Mucosa of gallbladder (tissue), 1 donor: ENCODE data around the gene RHOT1. TPM values are rescaled to one million over a fixed set of nuclear protein-coding genes. Genes with fewer than 3 reads are reported as not detected.
"Not testable (repeated sequence)": the region's sequence is repeated elsewhere in the genome, so short reads cannot be mapped to it uniquely, and the experiment has no call there.

ENCODE experiments used
- DNase-seq: peaks from one replicate; pipeline ENCODE4 v3.0.0-alpha.2; 2020; ENCODE audit warnings: low spot score
- total RNA-seq: library from RNA; stranded (reverse); gene quantifications from one replicate; pipeline ENCODE4 v1.2.1, GENCODE V29; 2021
- donor health status: DM: no; HTN: no; CAD: no.

RHOT1 gene
- total RNA-seq, 1 donor from 2014 or later: 32.4 TPM

DNA sequence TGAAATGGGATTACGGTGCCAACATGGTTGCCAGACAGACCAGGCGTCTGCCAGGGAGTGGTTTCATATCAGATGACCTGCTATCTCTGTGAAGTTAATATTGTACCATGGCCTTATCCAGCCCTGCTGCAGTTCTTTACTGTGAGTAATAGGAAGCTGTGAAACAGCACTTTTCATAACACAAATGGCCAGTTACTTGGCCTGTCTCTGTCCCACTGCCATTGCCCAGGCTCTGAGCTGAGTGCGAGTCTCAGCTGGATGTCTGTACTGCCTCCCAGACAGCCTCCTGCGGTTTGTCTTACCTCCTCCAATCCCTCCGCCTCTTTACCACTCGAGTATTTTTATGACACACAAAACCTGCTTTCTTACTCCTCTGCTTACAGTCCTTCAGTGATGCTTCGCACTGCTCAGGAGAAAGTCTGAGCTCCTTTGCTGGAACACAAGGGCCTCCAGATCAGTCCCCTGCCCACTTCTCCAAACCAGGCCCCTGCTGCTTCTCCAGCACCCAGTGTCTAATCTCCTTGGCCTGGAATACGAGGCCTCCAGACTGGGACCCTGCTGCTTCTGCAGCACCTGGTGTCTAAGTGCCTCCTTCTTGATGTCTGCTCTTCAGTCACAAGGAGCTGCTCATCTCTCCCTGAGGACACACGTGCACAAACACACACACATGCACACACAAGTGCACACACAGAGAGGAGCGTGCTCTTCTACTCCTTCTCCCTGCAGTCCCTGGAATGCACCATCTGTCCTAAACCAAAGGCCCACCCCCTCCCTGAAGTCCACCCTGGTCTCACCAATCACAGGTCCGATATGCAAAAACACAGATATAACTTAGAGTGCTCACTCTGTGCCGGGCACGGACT lies 17.1 kb upstream of the RHOT1 start:
- DNase-seq: peak; percentile 43

- no peak for DNase-seq
Observed at GRCh38 chr17:32125848-32126153, 16.5 kb upstream of the RHOT1 start.

DNA sequence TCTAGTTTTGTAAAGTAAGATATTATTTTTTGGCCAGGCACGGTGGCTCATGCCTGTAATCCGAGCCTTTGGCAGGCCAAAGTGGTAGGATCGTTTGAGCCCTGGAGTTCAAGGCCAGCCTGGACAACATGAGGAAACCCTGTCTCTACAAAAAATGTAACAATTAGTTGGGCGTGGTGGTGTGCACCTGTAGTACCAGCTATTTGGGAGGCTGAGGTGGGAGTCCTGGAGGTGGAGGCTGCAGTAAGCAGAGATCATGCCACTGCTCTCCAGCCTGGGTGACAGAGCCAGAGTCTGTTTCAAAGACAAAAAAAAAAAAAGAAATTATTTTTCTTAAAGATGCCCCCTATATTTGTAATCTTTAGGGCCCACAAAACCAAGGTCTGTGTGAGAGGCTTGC lies 16.0 kb upstream of the RHOT1 start:
- DNase-seq: no peak

DNA sequence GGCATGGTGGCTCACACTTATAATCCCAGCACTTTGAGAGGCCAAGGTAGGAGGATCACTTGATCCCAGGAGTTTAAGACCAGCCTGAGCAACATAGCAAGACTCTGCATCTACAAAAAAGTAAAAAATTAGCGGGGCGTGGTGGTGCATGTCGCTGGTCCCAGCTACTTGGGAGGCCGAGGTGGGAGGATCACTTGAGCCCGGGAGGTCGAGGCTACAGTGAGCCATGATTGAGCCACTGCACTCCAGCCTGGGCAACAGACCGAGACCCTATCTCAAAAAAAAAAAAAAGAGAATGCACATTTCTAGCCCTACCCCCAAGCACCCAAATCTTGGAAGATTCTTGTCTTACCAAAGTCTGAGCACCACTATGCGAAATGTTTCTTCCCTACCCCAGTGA lies 15.6 kb upstream of the RHOT1 start:
- DNase-seq: no peak

- peak; percentile 87 for DNase-seq
Observed at GRCh38 chr17:32127158-32127897, 15.0 kb upstream of the RHOT1 start.

DNA sequence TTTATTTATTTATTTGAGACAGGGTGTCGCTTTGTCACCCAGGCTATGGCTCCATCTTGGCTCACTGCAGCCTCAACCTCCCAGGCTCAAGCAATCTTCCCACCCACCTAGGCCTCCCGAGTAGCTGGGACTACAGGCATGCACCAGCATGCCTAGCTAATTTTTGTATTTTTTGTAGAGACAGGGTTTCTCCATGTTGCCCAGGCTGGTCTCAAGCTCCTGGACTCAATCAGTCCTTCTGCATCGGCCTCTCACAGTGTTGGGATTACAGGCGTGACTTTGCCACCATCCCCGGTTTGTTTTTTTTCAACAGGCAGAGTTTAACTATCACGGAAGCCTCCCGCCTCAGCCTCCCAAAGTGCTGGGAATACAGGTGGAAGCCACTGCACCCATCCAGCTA lies 13.8 kb upstream of the RHOT1 start:
- DNase-seq: not testable (repeated sequence)

DNA sequence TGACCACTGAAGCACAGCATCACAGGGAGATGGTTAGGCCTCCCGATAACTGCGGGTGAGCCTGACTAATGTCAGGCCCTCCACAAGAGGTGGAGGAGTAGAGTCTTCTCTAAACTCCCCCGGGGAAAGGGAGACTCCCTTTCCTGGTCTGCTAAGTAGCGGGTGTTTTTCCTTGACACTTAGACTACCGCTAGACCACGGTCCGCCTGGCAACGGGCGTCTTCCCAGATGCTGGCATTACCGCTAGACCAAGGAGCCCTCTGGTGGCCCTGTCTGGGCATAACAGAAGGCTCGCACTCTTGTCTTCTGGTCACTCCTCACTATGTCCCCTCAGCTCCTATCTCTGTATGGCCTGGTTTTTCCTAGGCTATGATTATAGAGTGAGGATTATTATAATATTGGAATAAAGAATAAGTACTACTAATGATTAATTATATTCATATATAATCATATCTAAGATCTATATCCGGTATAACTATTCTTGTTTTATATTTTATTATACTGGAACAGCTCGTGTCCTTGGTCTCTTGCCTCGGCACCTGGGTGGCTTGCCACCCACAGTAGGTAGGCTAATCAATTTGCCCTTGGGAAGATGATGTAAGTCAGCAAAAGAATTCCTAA lies 6.7 kb upstream of the RHOT1 start:
- DNase-seq: not testable (repeated sequence)

DNA sequence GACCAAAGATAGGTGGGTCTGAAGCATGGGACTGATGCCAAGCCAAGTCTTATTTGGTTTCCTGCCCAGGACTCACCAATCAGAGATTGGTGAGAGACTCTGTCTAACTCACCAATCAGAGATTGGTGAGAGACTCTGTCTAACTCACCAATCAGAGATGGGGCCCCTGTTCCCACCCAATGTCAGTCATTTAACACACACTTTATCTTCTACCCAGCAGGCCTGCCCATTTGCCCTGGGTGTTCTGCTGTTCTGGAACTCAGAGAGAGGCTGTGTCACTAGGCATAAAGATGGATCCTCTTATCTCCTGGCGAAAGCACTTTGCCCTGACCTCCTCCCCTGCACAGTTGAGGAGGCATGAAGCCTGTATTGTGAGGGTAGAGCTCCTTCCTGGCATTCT lies 5.4 kb upstream of the RHOT1 start:
- no peak for DNase-seq

DNA sequence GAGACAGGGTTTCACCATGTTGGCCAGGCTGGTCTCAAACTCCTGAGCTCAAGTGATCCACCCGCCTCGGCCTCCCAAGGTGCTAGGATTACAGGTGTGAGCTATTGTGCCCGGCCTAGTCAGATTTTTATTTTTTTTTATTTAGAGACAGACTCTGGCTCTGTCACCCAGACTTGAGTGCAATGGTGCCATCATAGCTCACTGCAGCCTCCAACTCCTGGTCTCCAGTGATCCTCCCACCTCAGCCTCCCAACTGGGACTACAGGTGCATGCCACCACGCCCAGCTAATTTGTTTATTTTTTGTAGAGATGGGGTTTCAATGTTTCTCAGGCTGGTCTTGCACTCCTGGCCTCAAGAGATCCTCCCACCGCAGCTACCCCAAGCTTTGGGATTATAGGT lies 2.8 kb upstream of the RHOT1 start:
- DNase-seq: not testable (repeated sequence)

DNA sequence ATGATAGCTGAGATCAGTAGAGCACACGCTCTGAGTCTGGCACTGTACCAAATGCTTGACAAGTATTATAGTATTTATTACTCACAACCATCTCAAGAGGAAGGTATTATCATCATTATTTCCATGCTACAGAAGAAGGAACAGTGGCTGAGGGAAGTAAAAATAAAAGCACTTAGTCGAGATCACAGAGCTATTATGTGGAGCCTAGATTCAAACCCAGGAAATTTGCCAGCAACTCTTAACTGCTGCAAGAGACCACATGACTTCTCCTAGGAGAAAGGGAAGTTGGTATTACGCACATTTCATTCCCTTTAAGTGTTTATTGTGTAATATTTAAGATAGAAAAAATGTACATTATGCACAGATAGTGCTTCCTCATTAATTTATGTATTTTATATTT lies 1.0 kb upstream of the RHOT1 start:
- peak; percentile 64 for DNase-seq

DNA sequence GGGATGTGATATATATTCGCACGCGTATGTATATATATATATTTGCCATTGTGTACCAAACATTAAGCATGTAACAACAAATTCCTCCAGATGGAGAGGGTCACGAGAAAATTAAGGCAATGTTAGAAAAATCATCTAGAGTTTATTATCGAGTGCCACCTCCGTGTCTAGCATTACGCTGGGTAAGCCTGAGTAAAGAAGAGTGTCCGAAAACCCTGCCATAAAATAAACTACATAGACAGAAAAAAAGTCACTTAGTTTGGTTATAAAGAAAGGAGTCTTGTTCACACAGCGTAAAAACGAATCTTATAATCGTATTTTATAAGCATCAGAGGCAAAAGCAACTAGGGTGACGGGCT lies 644 bp upstream of the RHOT1 start:
- DNase-seq: no peak

DNA sequence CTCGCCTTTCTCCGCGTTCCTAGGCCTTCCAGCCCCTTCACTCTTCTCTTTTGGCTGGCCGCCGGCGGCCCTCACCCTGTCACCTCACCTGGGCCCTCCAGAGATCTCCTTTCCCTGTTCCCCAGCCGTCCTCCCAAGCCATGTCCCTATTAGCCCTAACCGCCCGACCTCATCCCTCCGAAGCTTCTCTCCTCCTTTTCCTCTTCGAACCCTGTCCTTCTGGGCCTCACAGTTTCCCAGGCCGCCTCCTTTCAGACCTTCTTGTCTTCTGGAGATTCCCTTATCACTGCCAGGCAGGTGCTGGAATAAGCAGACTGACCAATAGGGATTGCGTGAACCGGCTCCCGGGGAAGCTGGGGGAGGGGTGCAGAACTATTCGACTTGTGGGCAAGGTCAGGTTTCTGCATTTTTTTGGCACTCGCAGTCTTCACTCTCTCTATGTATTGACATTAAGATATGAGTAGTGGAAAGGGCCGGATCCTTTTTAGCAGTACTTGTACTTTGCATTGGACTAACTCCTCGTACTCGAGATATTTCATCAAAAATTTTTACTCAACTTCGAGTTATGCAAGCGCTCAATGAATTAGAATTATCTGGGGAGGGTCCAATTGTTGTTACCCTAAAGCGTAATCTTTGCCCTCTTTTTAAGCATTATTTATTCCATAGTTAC lies 690 bp downstream of the RHOT1 start:
- peak; percentile 69 for DNase-seq

DNA sequence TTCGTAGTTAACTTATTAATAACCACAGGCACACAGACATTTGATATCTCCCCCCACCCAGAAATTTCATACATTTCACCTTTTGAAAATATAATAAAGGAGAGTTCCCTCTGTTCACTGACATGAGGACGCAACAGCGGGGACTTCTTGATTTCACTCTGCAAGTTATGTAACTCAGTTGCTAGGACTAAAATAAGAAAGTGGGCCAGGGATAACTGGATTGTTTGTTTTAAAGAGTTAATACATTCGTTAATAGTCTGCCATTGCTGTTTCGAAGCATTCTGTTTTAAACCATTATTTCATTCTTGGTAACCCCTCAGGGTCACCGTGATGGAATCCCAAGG lies 1.2 kb downstream of the RHOT1 start:
- DNase-seq: no peak

DNA sequence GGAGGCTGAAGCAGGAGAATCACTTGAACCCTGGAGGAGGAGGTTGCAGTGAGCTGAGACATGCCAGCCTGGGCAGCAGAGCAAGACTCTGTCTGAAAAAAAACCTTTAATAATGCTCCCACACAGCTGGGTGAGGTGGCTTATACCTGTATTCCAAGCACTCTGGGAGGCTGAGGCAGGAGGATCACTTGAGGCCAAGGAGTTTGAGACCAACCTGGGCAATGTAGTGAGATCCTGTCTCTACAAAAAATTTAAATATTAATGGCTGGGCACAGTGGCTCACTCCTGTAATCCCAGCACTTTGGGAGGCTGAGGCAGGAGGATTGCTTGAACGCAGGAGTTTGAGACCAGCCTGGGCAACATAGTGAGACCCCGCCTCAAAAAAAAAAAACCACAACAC lies 2.1 kb downstream of the RHOT1 start:
- DNase-seq: not testable (repeated sequence)

DNA sequence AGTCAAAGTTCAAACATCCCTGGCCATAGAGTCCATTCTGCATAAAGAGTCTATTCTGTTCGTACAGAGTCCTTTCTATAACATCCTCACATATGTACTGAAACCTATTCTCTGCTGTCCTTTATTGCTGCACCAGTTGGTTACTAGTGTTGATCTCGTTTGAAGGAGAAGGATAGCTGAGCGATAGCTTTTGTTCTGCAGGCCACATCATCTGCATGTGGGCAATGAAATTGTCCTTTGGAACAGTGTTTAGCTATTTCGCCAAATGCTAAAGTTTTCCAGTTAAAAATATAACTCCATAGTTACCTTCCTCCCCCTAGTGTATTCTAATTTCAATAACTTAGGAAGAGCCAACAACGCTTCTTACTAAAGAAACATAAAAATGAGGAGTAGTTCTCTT lies 6.0 kb downstream of the RHOT1 start:
- no peak for DNase-seq

GRCh38 chr17:32150358-32150757 lies 8.1 kb downstream of the RHOT1 start:
- no peak for DNase-seq

DNA sequence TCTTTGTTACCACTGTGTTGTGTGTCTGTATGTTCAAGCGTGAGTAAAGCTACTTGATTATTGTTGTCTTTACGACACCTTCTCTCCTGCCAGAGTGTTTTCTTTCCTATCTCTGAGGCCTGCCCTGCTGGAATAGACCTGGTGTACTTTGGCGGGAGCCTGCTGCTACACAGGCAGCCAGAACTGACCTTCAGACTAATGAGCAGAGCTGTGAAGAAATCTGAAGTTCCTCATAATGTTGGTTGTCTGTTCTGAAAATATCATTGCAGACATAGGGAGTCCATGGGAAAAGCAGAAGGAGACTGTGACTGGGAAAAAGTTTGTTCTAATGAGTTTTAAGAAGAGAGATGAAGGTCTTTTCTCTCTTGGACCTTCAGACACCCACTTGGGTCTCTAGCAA lies 9.8 kb downstream of the RHOT1 start:
- DNase-seq: no peak

GRCh38 chr17:32155896-32156295 lies 13.6 kb downstream of the RHOT1 start:
- no peak for DNase-seq

GRCh38 chr17:32156656-32157055 lies 14.4 kb downstream of the RHOT1 start:
- no peak for DNase-seq

GRCh38 chr17:32157225-32157624 lies 14.9 kb downstream of the RHOT1 start:
- no peak for DNase-seq

DNA sequence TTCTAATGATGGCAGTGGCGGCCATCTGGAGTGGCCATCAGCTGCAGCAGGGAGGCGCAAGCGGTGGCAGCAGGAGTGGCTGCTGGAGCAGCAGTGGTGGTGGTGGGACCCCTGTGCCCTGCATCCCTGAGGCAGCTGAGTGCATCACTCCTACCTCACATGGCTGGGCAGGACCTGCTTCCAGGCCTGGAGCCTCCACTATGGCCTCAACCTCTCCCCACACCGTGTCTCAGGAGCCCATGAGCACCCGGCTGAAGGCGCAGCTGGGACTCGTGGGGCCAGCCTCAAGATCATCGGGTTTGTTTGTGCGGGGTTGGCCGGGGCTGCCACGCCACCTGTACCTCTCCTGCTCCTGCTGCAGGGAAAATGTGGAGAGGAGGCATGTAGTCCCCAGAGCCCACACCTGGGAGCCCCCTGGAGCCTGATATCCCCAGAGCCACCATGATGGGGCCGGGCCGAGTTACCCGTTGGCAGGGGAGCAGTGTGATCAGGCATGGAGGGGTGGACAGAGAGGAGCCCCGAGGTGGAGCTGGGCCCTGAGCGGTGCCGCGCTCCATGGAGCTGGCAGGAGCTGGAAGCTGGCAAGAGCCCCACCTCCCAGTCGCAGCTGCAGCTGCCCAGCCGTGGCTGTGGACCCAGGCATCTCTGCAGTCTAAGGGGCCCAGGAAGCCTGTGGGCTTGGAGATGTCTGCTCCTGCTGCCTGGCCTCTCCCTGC lies 16.7 kb downstream of the RHOT1 start:
- DNase-seq: no peak
